HEK293 (cell line): ENCODE results near the gene ZNF512.

Experiments
- FEZF1 ChIP-seq: fragments of 450-650 bp; formaldehyde crosslinking; IDR thresholded peaks from 2 replicates; pipeline ENCODE4 v1.5.1; 2016; ENCODE audit warnings: missing biosample characterization, missing genetic modification characterization
- GLI2 ChIP-seq: fragments of 450-650 bp; formaldehyde crosslinking; IDR thresholded peaks from 2 replicates; pipeline ENCODE4; 2017; ENCODE audit warnings: missing biosample characterization, missing genetic modification characterization, low read depth, borderline replicate concordance
- HOXC10 ChIP-seq: sonication (generic); formaldehyde crosslinking; IDR thresholded peaks from 2 replicates; pipeline ENCODE4 v1.8.1; 2023; ENCODE audit warnings: mild to moderate bottlenecking, missing genetic modification reagents
- KLF1 ChIP-seq: fragments of 450-650 bp; formaldehyde crosslinking; IDR thresholded peaks from 2 replicates; pipeline ENCODE4 v1.5.1; 2016; ENCODE audit warnings: missing biosample characterization, missing genetic modification characterization
- MEIS1 ChIP-seq: sonication (generic); formaldehyde crosslinking; IDR thresholded peaks from 2 replicates; pipeline ENCODE4 v1.8.1; 2022; ENCODE audit warnings: missing genetic modification reagents, mild to moderate bottlenecking, borderline replicate concordance
- MZF1 ChIP-seq: fragments of 450-650 bp; formaldehyde crosslinking; IDR thresholded peaks from 2 replicates; pipeline ENCODE4 v1.5.1; 2017; ENCODE audit warnings: missing biosample characterization, missing genetic modification characterization, borderline replicate concordance
- SCRT2 ChIP-seq: fragments of 450-650 bp; formaldehyde crosslinking; IDR thresholded peaks from 2 replicates; pipeline ENCODE4 v1.5.1; 2016; ENCODE audit warnings: missing biosample characterization, missing genetic modification characterization
- SETDB1 ChIP-seq: IDR thresholded peaks from one replicate; pipeline ENCODE4 v1.6.1; 2017; ENCODE audit warnings: mild to moderate bottlenecking, low read length, moderate library complexity, mixed read lengths; ENCODE audit not compliant: insufficient read length
- ZBTB7A ChIP-seq: fragments of 450-650 bp; formaldehyde crosslinking; IDR thresholded peaks from 2 replicates; pipeline ENCODE4 v1.5.1; 2016; ENCODE audit warnings: low read depth, missing biosample characterization, missing genetic modification characterization
- ZEB2 ChIP-seq: fragments of 450-650 bp; formaldehyde crosslinking; IDR thresholded peaks from 2 replicates; pipeline ENCODE4 v1.5.1; 2016; ENCODE audit warnings: missing biosample characterization, missing genetic modification characterization
- ZNF174 ChIP-seq: fragments of 450-650 bp; formaldehyde crosslinking; IDR thresholded peaks from 2 replicates; pipeline ENCODE4 v1.5.0; 2017; ENCODE audit warnings: missing biosample characterization, mild to moderate bottlenecking, missing genetic modification characterization
- ZNF19 ChIP-seq: fragments of 450-650 bp; formaldehyde crosslinking; IDR thresholded peaks from 2 replicates; pipeline ENCODE4; 2016; ENCODE audit warnings: missing biosample characterization, missing genetic modification characterization, low read depth
- ZNF223 ChIP-seq: fragments of 450-650 bp; formaldehyde crosslinking; IDR thresholded peaks from 2 replicates; pipeline ENCODE4 v1.5.1; 2016; ENCODE audit warnings: missing biosample characterization, missing genetic modification characterization
- ZNF266 ChIP-seq: fragments of 450-650 bp; formaldehyde crosslinking; IDR thresholded peaks from 2 replicates; pipeline ENCODE4 v1.5.1; 2016; ENCODE audit warnings: missing biosample characterization, missing genetic modification characterization, low read depth
- ZNF341 ChIP-seq: fragments of 450-650 bp; formaldehyde crosslinking; IDR thresholded peaks from 2 replicates; pipeline ENCODE4; 2016; ENCODE audit warnings: low read depth, missing biosample characterization, missing genetic modification characterization
- ZNF354C ChIP-seq: fragments of 450-650 bp; formaldehyde crosslinking; IDR thresholded peaks from 2 replicates; pipeline ENCODE4 v1.5.1; 2016; ENCODE audit warnings: missing biosample characterization, missing genetic modification characterization, low read depth, borderline replicate concordance
- ZNF37A ChIP-seq: fragments of 450-650 bp; IDR thresholded peaks from 2 replicates; pipeline ENCODE4 v1.5.1; 2018; ENCODE audit warnings: missing biosample characterization, missing genetic modification characterization
- ZNF473 ChIP-seq: fragments of 450-650 bp; formaldehyde crosslinking; IDR thresholded peaks from 2 replicates; pipeline ENCODE4 v1.5.1; 2017; ENCODE audit warnings: missing biosample characterization, missing genetic modification characterization
- ZNF510 ChIP-seq: fragments of 450-650 bp; formaldehyde crosslinking; IDR thresholded peaks from 2 replicates; pipeline ENCODE4 v1.5.1; 2018; ENCODE audit warnings: mild to moderate bottlenecking, missing genetic modification characterization, missing biosample characterization; ENCODE audit not compliant: insufficient replicate concordance
- ZNF514 ChIP-seq: fragments of 450-650 bp; formaldehyde crosslinking; IDR thresholded peaks from 2 replicates; pipeline ENCODE4 v1.5.1; 2016; ENCODE audit warnings: missing biosample characterization, missing genetic modification characterization
- ZNF529 ChIP-seq: fragments of 450-650 bp; formaldehyde crosslinking; IDR thresholded peaks from 2 replicates; pipeline ENCODE4 v1.5.1; 2017; ENCODE audit warnings: missing genetic modification characterization, missing biosample characterization; ENCODE audit not compliant: insufficient replicate concordance
- ZNF561 ChIP-seq: fragments of 450-650 bp; IDR thresholded peaks from 2 replicates; pipeline ENCODE4 v1.5.1; 2018; ENCODE audit warnings: missing biosample characterization, missing genetic modification characterization, borderline replicate concordance
- ZNF596 ChIP-seq: fragments of 450-650 bp; IDR thresholded peaks from 2 replicates; pipeline ENCODE4 v1.5.0; 2018; ENCODE audit warnings: missing biosample characterization, mild to moderate bottlenecking, missing genetic modification characterization, moderate library complexity
- ZNF610 ChIP-seq: fragments of 450-650 bp; formaldehyde crosslinking; IDR thresholded peaks from 2 replicates; pipeline ENCODE4 v1.5.1; 2016; ENCODE audit warnings: missing biosample characterization, missing genetic modification characterization, borderline replicate concordance
- ZNF621 ChIP-seq: fragments of 450-650 bp; formaldehyde crosslinking; IDR thresholded peaks from 2 replicates; pipeline ENCODE4 v1.5.1; 2017; ENCODE audit warnings: missing biosample characterization, missing genetic modification characterization
- ZNF623 ChIP-seq: fragments of 450-650 bp; formaldehyde crosslinking; IDR thresholded peaks from 2 replicates; pipeline ENCODE4 v1.5.1; 2016; ENCODE audit warnings: missing biosample characterization, missing genetic modification characterization
- ZNF624 ChIP-seq: fragments of 450-650 bp; formaldehyde crosslinking; IDR thresholded peaks from 2 replicates; pipeline ENCODE4 v1.5.1; 2017; ENCODE audit warnings: missing biosample characterization, missing genetic modification characterization
- ZNF654 ChIP-seq: fragments of 450-650 bp; formaldehyde crosslinking; IDR thresholded peaks from 2 replicates; pipeline ENCODE4 v1.5.1; 2016; ENCODE audit warnings: low read depth, missing biosample characterization, missing genetic modification characterization
- ZNF776 ChIP-seq: fragments of 450-650 bp; formaldehyde crosslinking; IDR thresholded peaks from 2 replicates; pipeline ENCODE4 v1.5.0; 2017; ENCODE audit warnings: missing biosample characterization, missing genetic modification characterization, borderline replicate concordance
- ZSCAN23 ChIP-seq: fragments of 450-650 bp; formaldehyde crosslinking; IDR thresholded peaks from 2 replicates; pipeline ENCODE4 v1.5.1; 2016; ENCODE audit warnings: missing biosample characterization, missing genetic modification characterization
- TF ChIP-seq, protein P1 (sequence below): IDR thresholded peaks from 2 replicates; pipeline ENCODE4 v1.6.1; 2011; ENCODE audit warnings: mild to moderate bottlenecking, low read depth, low read length, borderline replicate concordance
- TF ChIP-seq, protein P2 (sequence below): fragments of 450-650 bp; formaldehyde crosslinking; IDR thresholded peaks from 2 replicates; pipeline ENCODE4 v1.5.1; 2016; ENCODE audit warnings: missing biosample characterization, missing genetic modification characterization
- TF ChIP-seq, protein P3 (sequence below): fragments of 450-650 bp; formaldehyde crosslinking; IDR thresholded peaks from 2 replicates; pipeline ENCODE4 v1.5.1; 2016; ENCODE audit warnings: missing biosample characterization, missing genetic modification characterization
- TF ChIP-seq, protein P4 (sequence below): fragments of 450-650 bp; formaldehyde crosslinking; IDR thresholded peaks from 2 replicates; pipeline ENCODE4 v1.5.1; 2016; ENCODE audit warnings: missing biosample characterization, missing genetic modification characterization, low read depth

ZNF512 gene

DNA sequence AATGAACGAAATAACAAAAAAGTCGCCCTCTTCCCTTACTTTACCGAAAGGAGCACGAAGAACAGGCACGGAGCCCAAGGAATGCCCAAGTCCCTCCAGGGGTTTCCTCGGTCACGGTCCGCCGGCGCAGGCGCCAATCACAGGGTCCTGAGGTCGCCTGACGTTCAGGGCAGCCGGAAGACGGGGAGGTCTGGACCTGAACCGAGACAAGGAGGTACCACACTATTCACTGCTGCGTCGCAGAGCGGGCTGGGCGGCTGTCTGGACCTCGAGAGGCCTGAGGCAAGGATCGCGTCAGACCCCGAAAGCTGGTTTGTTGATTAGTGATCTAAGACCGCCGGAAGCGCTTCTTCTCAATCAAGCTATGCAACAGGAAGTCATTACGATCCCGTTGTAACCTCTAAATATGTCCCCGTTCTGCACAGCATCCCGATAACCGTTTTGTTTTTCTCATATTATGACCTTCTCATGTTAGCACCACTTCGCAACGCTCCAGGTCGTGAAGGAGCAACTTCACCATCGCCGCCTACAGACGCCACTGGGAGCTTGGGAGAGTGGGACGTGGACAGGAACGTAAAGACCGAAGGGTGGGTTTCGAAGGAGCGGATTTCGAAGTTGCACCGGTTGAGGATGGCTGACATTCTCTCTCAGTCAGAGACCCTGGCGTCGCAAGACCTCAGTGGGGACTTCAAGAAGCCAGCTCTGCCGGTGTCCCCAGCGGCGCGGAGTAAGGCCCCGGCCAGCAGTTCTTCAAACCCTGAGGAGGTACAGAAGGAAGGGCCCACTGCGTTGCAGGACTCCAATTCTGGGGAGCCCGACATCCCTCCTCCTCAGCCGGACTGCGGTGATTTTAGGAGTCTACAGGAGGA, 80.7 kb downstream of the ZNF512 start, which contains the start of the genes SLC4A1AP and SUPT7L (continued):
- TF ChIP-seq ZNF623 (tag by site-specific recombination) (peak; percentile 50), ZNF510 (tag by site-specific recombination) (peak; percentile 9), MZF1 (no peak; the same call in 1 of the 2 replicates), MEIS1 (CRISPR knock-in tag) (no peak), ZNF624 (tag by site-specific recombination) (0 out of 2 replicates have a peak, but pooled peaks have one; percentile 63), ZSCAN23 (tag by site-specific recombination) (peak; percentile 90), ZEB2 (tag by site-specific recombination) (peak; percentile 75), HOXC10 (CRISPR knock-in tag) (peak; percentile 93; the same call in 1 of the 2 replicates), ZNF610 (peak; percentile 86), ZNF596 (no peak), ZNF473 (no peak), SCRT2 (tag by site-specific recombination) (peak; percentile 89), ZNF174 (no peak), ZNF37A (tag by site-specific recombination) (no peak), ZBTB7A (tag by site-specific recombination) (peak; percentile 80; the same call in 1 of the 2 replicates), FEZF1 (peak; percentile 40), ZNF223 (0 out of 2 replicates have a peak, but pooled peaks have one; percentile 44), ZNF654 (tag by site-specific recombination) (no peak), ZNF561 (peak; percentile 90), SETDB1 (no peak), GLI2 (tag by site-specific recombination) (no peak), ZNF354C (tag by site-specific recombination) (no peak), ZNF341 (tag by site-specific recombination) (no peak), ZNF529 (tag by site-specific recombination) (no peak), ZNF266 (tag by site-specific recombination) (no peak), ZNF514 (no peak), ZNF19 (tag by site-specific recombination) (no peak), KLF1 (peak; percentile 40; the same call in 1 of the 2 replicates), ZNF776 (tag by site-specific recombination) (no peak), ZNF621 (tag by site-specific recombination) (no peak)
- TF ChIP-seq, protein P1, sequence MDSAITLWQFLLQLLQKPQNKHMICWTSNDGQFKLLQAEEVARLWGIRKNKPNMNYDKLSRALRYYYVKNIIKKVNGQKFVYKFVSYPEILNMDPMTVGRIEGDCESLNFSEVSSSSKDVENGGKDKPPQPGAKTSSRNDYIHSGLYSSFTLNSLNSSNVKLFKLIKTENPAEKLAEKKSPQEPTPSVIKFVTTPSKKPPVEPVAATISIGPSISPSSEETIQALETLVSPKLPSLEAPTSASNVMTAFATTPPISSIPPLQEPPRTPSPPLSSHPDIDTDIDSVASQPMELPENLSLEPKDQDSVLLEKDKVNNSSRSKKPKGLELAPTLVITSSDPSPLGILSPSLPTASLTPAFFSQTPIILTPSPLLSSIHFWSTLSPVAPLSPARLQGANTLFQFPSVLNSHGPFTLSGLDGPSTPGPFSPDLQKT = no peak
- TF ChIP-seq, protein P2, sequence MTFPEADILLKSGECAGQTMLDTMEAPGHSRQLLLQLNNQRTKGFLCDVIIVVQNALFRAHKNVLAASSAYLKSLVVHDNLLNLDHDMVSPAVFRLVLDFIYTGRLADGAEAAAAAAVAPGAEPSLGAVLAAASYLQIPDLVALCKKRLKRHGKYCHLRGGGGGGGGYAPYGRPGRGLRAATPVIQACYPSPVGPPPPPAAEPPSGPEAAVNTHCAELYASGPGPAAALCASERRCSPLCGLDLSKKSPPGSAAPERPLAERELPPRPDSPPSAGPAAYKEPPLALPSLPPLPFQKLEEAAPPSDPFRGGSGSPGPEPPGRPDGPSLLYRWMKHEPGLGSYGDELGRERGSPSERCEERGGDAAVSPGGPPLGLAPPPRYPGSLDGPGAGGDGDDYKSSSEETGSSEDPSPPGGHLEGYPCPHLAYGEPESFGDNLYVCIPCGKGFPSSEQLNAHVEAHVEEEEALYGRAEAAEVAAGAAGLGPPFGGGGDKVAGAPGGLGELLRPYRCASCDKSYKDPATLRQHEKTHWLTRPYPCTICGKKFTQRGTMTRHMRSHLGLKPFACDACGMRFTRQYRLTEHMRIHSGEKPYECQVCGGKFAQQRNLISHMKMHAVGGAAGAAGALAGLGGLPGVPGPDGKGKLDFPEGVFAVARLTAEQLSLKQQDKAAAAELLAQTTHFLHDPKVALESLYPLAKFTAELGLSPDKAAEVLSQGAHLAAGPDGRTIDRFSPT (tag by site-specific recombination) = no peak
- TF ChIP-seq, protein P3, sequence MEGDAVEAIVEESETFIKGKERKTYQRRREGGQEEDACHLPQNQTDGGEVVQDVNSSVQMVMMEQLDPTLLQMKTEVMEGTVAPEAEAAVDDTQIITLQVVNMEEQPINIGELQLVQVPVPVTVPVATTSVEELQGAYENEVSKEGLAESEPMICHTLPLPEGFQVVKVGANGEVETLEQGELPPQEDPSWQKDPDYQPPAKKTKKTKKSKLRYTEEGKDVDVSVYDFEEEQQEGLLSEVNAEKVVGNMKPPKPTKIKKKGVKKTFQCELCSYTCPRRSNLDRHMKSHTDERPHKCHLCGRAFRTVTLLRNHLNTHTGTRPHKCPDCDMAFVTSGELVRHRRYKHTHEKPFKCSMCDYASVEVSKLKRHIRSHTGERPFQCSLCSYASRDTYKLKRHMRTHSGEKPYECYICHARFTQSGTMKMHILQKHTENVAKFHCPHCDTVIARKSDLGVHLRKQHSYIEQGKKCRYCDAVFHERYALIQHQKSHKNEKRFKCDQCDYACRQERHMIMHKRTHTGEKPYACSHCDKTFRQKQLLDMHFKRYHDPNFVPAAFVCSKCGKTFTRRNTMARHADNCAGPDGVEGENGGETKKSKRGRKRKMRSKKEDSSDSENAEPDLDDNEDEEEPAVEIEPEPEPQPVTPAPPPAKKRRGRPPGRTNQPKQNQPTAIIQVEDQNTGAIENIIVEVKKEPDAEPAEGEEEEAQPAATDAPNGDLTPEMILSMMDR (tag by site-specific recombination) = peak; percentile 70; the same call in 1 of the 2 replicates
- TF ChIP-seq, protein P4, sequence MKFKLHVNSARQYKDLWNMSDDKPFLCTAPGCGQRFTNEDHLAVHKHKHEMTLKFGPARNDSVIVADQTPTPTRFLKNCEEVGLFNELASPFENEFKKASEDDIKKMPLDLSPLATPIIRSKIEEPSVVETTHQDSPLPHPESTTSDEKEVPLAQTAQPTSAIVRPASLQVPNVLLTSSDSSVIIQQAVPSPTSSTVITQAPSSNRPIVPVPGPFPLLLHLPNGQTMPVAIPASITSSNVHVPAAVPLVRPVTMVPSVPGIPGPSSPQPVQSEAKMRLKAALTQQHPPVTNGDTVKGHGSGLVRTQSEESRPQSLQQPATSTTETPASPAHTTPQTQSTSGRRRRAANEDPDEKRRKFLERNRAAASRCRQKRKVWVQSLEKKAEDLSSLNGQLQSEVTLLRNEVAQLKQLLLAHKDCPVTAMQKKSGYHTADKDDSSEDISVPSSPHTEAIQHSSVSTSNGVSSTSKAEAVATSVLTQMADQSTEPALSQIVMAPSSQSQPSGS (tag by site-specific recombination) = peak; percentile 22; the same call in 1 of the 2 replicates
